HG03064 (cell line): ENCODE data around the gene CAV1.
A peak's percentile ranks its signal among the peaks of the same experiment; 100 is the strongest.

ENCODE experiments used
- ATAC-seq: cut with Tn5 transposase; IDR thresholded peaks from one replicate; pipeline ENCODE4 v1.9.1; 2021; ENCODE audit warnings: low read depth; ENCODE audit not compliant: unreplicated experiment

Gene CAV1

DNA sequence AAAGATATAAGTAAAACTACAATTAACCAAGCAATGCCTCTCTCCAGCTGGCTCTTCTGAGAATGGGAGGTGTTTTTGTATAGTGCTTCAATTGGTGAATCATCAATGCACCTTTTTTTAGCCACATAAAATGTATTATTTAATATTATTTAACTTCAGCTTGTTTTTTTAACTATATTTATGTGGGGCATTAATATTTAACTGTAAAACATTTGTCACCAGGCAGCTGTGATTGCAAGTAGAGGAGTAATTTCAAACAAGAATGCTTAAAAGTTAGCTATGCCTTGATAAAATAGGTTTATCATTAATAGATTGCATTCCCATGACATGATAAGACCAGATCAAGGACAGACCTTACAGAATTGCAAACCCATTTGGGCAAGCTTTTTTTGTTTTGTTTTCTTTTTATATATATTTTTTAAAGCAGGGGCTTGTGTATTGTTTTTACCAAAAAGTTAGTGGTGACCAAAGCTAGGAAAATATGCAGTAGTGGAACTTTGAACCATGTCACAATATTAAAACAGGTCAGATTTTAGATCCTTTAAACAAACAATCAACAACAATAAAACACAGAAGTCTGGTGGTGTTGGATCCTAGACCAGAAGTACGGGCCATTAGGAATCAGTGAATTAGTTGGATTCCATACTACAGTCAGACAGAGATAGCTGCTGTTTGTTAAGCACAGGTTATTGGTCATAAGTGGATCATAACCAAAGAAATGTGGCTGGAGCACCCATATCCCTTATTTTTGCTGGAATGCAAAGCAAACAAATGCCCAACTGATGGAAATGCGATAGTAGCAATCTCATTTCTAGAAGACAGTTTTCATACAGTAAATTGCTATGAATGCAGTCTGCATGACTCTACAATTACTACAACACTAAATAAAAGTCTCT lies 22.4 kb upstream of the CAV1 start:
- ATAC-seq: no peak

- ATAC-seq: no peak
These were observed 21.0 kb upstream of the CAV1 start for GRCh38 chr7:116503835-116504234.

GRCh38 chr7:116505278-116505677 lies 19.6 kb upstream of the CAV1 start:
- ATAC-seq: no peak

- no peak for ATAC-seq
These were observed 19.0 kb upstream of the CAV1 start for GRCh38 chr7:116505823-116506222.

DNA sequence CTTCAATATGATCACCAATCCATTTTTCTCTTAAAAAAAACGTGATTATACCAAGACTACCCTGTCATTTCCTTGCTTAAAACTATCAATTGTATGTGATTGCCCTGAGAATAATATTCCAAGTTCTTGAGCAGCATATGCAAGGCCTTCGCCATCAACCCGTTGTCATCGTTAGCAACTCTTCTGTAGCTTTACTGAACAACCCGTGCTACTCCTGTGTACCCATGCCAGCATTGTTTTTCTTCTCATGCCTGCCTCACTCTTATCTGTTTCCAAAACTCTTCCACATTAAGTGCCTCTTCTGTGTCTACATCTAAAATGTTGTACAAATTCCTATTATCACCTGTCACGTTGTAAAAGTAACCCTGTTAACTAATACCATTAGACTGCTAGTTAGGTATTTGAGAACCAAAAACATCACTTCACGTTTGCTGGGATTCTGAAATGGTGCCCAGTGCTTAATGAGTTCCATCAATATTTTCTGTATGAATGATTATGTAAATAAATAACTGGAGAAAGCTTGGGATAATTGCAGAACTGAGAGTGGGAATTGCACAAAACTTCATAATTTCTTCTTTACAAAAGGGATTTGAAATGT lies 14.8 kb upstream of the CAV1 start:
- no peak for ATAC-seq

- ATAC-seq: no peak
These were observed 14.0 kb upstream of the CAV1 start for GRCh38 chr7:116510795-116511194.

- peak; percentile 97 for ATAC-seq
These were observed 13.0 kb upstream of the CAV1 start for GRCh38 chr7:116511552-116512519.

- no peak for ATAC-seq
These were observed 12.2 kb upstream of the CAV1 start for GRCh38 chr7:116512520-116513188.

DNA sequence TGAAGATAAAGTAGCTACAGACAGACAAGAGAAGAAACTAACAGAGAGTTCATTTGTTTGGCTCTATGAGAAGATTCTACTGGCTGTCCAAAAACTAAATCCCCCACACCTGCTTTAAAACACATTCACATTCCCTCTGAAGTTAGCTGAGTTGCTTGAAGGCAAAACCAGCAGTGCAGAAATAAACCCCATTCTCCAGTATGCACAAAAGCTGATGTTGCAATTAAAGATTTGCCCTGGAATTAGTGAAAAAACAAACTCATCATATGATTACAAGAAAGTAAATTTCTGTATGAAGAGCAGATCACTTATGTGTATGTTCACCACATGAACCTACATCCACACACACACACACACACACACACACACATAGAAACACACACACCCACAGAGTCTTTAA lies 9.3 kb upstream of the CAV1 start:
- ATAC-seq: no peak

DNA sequence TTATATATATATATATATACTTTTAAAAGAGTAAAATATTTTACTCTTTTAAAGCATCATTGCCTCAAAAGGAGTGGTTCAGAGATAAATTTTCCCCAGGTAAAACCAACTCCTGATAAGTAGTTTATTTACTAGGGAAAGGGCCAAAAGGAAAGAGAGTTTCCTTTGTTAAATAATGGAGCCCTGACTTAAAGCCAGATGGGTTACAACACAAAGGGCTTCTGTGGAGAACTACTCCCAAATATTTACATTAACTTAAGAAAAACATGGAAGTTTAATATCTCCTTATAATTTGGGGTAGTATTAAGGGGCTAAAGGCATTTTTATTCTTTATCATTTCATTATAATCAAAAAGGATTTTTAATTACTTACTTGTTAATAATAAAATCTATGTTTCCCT lies 8.5 kb upstream of the CAV1 start:
- no peak for ATAC-seq

DNA sequence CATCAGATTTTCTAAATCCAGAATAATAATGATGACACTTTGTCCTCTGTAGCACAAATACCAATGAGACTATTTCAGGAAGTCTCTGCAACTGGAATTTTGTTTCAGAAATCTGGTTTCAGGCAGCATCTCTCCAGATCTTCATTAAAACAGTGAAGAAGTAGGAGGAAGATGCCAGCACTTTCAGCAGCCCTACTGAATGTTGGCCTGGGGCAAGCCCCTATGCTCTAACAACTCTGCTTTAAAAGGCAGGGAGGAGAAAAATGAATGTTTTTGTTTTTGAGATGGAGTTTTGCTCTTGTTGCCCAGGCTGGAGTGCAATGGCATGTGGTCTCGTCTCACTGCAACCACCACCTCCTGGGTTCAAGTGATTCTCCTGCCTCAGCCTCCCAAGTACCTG lies 7.2 kb upstream of the CAV1 start:
- ATAC-seq: no peak

- ATAC-seq: no peak
These were observed 5.9 kb upstream of the CAV1 start for GRCh38 chr7:116518961-116519360.

DNA sequence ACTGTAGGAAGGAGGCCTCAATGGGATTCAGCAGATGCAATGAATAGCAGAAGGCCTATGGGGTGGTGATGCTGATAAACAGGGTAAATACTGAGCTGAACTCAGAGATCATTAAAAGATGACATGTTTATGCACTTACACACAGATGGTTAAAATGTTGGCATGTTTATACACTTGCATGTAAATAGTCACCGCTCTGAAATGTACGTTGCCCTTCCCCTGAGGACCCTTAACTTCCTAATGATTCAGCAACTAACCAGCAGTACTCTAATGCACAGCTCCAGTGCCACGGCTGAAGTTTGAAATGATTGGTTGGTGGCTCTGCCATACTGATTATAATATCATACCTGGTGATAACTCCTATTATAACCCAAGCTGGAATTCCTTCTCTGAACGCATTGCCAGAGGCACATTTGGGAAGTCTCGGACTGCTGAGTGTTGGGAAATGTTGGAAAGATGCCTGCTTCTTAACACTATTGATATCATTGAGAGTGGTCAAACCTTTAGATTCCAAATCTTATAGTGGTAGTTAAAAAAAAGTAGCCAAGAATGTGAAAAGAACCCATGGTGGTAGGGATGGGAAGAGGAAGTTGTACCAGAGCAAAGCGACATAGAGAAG lies 3.7 kb upstream of the CAV1 start:
- no peak for ATAC-seq

- no peak for ATAC-seq
These were observed 2.6 kb upstream of the CAV1 start for GRCh38 chr7:116522247-116522646.

GRCh38 chr7:116524221-116524608 lies 621 bp upstream of the CAV1 start:
- ATAC-seq: no peak

DNA sequence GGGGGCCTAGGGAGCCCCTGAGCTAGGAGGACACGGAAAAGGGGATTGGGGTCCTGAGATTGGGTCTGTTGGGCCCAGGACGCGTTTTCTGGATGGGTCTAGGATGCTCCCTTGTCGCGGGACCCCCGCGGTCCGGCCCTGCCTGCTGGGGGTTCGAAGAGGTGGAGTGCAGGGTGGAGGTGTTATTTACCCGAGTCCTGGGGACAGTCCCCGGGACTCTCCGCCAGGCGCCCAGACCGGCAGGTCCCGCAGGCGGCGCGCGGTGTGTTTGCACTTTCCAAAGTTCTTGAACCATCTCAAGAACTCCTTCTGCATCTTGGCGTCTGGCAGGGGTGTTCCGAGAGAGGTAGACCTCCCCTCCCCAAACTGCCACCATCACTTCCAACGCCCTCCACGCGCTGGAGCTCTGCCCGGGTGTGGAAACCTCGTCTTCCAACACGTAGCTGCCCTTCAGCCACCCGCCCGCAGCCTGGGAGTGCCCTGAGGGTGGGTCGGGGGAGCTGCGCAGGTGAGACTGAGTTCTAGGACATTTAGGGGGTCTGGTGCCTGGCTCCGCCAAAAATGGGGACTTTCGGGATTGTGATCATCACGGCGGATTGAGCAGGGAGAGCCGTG lies 569 bp downstream of the CAV1 start:
- ATAC-seq: peak; percentile 44

DNA sequence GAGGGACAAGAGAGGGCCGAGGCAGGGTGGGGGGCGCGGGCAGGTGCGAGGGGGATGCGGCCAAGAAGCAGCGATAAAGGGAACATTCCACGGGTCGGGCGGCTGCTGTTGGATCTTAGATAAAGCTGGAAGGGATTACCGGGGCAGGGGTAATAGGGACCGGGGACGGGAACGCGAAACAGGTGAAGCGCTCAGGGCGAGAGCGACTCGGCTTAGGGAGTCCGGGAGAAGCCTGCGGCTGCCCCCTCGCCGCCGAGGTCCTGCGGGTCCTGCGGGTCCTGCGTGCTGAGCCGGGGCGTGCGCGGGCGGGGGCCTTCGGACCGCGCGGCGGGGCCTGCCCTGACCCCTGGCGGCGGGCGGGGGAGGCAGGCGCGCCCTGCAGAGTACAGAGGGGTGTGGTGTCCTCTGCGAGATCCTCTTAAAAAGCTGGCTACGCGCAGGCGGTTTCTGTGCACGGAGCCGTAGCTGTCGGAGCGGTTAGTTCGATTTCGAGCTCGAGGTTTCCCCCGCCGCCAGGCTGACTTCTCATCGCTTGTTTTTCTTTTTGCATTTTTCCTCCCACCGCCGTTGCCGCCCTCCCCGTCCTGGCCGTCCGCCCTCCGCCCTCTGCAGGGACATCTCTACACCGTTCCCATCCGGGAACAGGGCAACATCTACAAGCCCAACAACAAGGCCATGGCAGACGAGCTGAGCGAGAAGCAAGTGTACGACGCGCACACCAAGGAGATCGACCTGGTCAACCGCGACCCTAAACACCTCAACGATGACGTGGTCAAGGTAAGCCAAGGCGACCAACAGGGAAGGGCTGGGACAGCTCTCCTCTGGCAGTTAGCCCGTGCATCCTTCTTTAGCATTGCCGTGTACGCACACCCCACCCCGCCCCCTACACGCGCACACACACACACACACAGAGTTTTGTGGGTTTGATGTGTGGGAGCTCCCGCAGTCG lies 1.4 kb downstream of the CAV1 start:
- peak; percentile 89 for ATAC-seq

- no peak for ATAC-seq
These were observed 2.1 kb downstream of the CAV1 start for GRCh38 chr7:116526897-116527296.

- no peak for ATAC-seq
These were observed 2.7 kb downstream of the CAV1 start for GRCh38 chr7:116527521-116527920.
